NB4 (cell line): ENCODE results near the gene ZSCAN9.

Source experiments
- POLR2A ChIP-seq: IDR thresholded peaks from 2 replicates; pipeline ENCODE4 v1.6.1; 2011; ENCODE audit warnings: mild to moderate bottlenecking; ENCODE audit not compliant: insufficient read length; ENCODE audit errors: extremely low read depth
- TF ChIP-seq, protein P1 (sequence below): IDR thresholded peaks from one replicate; pipeline ENCODE4 v1.5.1; 2012; ENCODE audit warnings: low read depth, low read length

- TF ChIP-seq, protein P1, sequence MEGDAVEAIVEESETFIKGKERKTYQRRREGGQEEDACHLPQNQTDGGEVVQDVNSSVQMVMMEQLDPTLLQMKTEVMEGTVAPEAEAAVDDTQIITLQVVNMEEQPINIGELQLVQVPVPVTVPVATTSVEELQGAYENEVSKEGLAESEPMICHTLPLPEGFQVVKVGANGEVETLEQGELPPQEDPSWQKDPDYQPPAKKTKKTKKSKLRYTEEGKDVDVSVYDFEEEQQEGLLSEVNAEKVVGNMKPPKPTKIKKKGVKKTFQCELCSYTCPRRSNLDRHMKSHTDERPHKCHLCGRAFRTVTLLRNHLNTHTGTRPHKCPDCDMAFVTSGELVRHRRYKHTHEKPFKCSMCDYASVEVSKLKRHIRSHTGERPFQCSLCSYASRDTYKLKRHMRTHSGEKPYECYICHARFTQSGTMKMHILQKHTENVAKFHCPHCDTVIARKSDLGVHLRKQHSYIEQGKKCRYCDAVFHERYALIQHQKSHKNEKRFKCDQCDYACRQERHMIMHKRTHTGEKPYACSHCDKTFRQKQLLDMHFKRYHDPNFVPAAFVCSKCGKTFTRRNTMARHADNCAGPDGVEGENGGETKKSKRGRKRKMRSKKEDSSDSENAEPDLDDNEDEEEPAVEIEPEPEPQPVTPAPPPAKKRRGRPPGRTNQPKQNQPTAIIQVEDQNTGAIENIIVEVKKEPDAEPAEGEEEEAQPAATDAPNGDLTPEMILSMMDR: no peak
- TF ChIP-seq POLR2A: no peak
Observed at GRCh38 chr6:28232785-28233184, 7.7 kb downstream of the ZSCAN9 start.
